ENCODE results near the gene DGKA. TPM values are rescaled to one million over a fixed set of nuclear protein-coding genes. Genes with fewer than 3 reads are reported as not detected.

DGKA gene
- total RNA-seq, 2 donors from 2014 or later, result 81.9 to 168 TPM

Other genes starting within 250 kb of the DGKA start
- 1 to 10 TPM; 2.1 to 4.2 TPM for gene ITGA7, start 223.3 kb upstream of the DGKA start, total RNA-seq
- 10 to 100 TPM; 54.8 to 85.8 TPM for gene BLOC1S1, start 215.1 kb upstream of the DGKA start, total RNA-seq
- gene RDH5, start 210.8 kb upstream of the DGKA start, total RNA-seq, result 10 to 100 TPM; 10.2 to 11.7 TPM
- gene CD63, start 202.2 kb upstream of the DGKA start, total RNA-seq, result 100 to 1,000 TPM; 263 to 327 TPM
- gene GDF11, start 188.0 kb upstream of the DGKA start, total RNA-seq, result 10 to 100 TPM in 1 of 2 donors, 1 to 10 TPM in 1; 5.0 to 18.4 TPM
- 10 to 100 TPM; 68.0 to 74.9 TPM for gene SARNP, start 113.4 kb upstream of the DGKA start, total RNA-seq
- gene ORMDL2, start 113.1 kb upstream of the DGKA start, total RNA-seq, result 10 to 100 TPM; 36.9 to 56.7 TPM
- 10 to 100 TPM; 38.8 to 40.0 TPM for gene DNAJC14, start 101.6 kb upstream of the DGKA start, total RNA-seq
- gene MMP19, start 88.2 kb upstream of the DGKA start, total RNA-seq, result under 1 TPM in 1 of 2 donors, not detected in 1; 0.24 TPM
- 10 to 100 TPM; 31.6 to 34.0 TPM for gene PYM1, start 3.3 kb upstream of the DGKA start, total RNA-seq
- under 1 TPM in 1 of 2 donors, not detected in 1; 0.40 TPM for gene PMEL, start 34.9 kb downstream of the DGKA start, total RNA-seq
- gene CDK2, start 35.7 kb downstream of the DGKA start, total RNA-seq, result 100 to 1,000 TPM in 1 of 2 donors, 10 to 100 TPM in 1; 72.3 to 178 TPM
- 10 to 100 TPM; 39.2 to 68.1 TPM for gene RAB5B, start 42.9 kb downstream of the DGKA start, total RNA-seq
- 10 to 100 TPM; 12.2 to 17.6 TPM for gene SUOX, start 66.1 kb downstream of the DGKA start, total RNA-seq
- 10 to 100 TPM; 11.7 to 12.0 TPM for gene IKZF4, start 89.9 kb downstream of the DGKA start, total RNA-seq
- 10 to 100 TPM; 24.6 to 48.3 TPM for gene RPS26, start 110.8 kb downstream of the DGKA start, total RNA-seq
- gene ERBB3, start 149.0 kb downstream of the DGKA start, total RNA-seq, result not detected
- gene PA2G4, start 173.4 kb downstream of the DGKA start, total RNA-seq, result 100 to 1,000 TPM; 233 to 318 TPM
- gene RPL41, start 185.5 kb downstream of the DGKA start, total RNA-seq, result 1,000 to 10,000 TPM; 2,363 to 2,700 TPM
- gene ZC3H10, start 187.1 kb downstream of the DGKA start, total RNA-seq, result 10 to 100 TPM; 11.4 to 14.9 TPM
- gene ESYT1, start 197.1 kb downstream of the DGKA start, total RNA-seq, result 100 to 1,000 TPM in 1 of 2 donors, 10 to 100 TPM in 1; 89.3 to 120 TPM
- 10 to 100 TPM; 32.0 to 65.5 TPM for gene MYL6B, start 221.4 kb downstream of the DGKA start, total RNA-seq
- gene MYL6, start 227.2 kb downstream of the DGKA start, total RNA-seq, result 1,000 to 10,000 TPM; 1,441 to 1,555 TPM